Karpas-422 (cell line): ENCODE data around the gene CYP1A1. TPM values are rescaled to one million over a fixed set of nuclear protein-coding genes. Genes with fewer than 3 reads are reported as not detected.
A peak's percentile ranks its signal among the peaks of the same experiment; 100 is the strongest.
"Not testable (repeated sequence)": the region's sequence is repeated elsewhere in the genome, so short reads cannot be mapped to it uniquely, and the experiment has no call there.

ENCODE experiments used
- DNase-seq: peaks from one replicate; pipeline ENCODE4 v3.0.0-alpha.2; 2015
- H2AFZ ChIP-seq: fragments of 200-600 bp; sonication (generic); 2 replicates; pipeline ENCODE4 v1.6.1; 2014; ENCODE audit warnings: antibody characterized with exemption, low read length, mixed read lengths
- H3K27ac ChIP-seq: fragments of 200-600 bp; sonication (generic); 2 replicates; pipeline ENCODE4 v1.5.1; 2014; ENCODE audit warnings: mild to moderate bottlenecking, low read length, moderate library complexity
- H3K27me3 ChIP-seq: fragments of 200-600 bp; sonication (generic); 2 replicates; pipeline ENCODE4 v1.6.1; 2014; ENCODE audit warnings: low read length, mixed read lengths
- H3K36me3 ChIP-seq: fragments of 200-600 bp; sonication (generic); 2 replicates; pipeline ENCODE4 v1.6.1; 2014; ENCODE audit warnings: low read length, mixed read lengths; ENCODE audit not compliant: insufficient read depth
- H3K4me1 ChIP-seq: fragments of 200-600 bp; sonication (generic); 2 replicates; pipeline ENCODE4 v1.6.1; 2014; ENCODE audit warnings: mild to moderate bottlenecking, low read length, mixed read lengths
- H3K4me2 ChIP-seq: fragments of 200-600 bp; sonication (generic); 2 replicates; pipeline ENCODE4 v1.6.1; 2014; ENCODE audit warnings: low read length, low read depth, mild to moderate bottlenecking; ENCODE audit not compliant: poor library complexity, severe bottlenecking
- H3K4me3 ChIP-seq: fragments of 200-600 bp; sonication (generic); 2 replicates; pipeline ENCODE4 v1.5.1; 2014; ENCODE audit warnings: mild to moderate bottlenecking, antibody characterized with exemption, low read length, mixed read lengths
- H3K79me2 ChIP-seq: fragments of 200-600 bp; sonication (generic); 2 replicates; pipeline ENCODE4 v1.6.1; 2014; ENCODE audit warnings: mild to moderate bottlenecking, low read length, mixed read lengths
- H3K9ac ChIP-seq: fragments of 200-600 bp; sonication (generic); 2 replicates; pipeline ENCODE4 v1.6.0; 2014; ENCODE audit warnings: low read length
- H3K9me2 ChIP-seq: fragments of 200-600 bp; sonication (generic), shearing (Covaris generic); replicated peaks from 2 replicates; pipeline ENCODE4 v1.6.0; 2014; ENCODE audit warnings: mild to moderate bottlenecking, low read length, moderate library complexity; ENCODE audit not compliant: insufficient read depth
- H3K9me3 ChIP-seq: fragments of 300-700, 200-600 bp; sonication (generic); 2 replicates; pipeline ENCODE4 v1.6.1; 2014; ENCODE audit warnings: low read length, mixed read lengths
- H4K20me1 ChIP-seq: fragments of 200-600 bp; sonication (generic); 2 replicates; pipeline ENCODE4 v1.6.1; 2014; ENCODE audit warnings: mild to moderate bottlenecking, antibody characterized with exemption, low read length, low read depth; ENCODE audit not compliant: insufficient read depth
- total RNA-seq: library from RNA; depleted of rRNA; stranded (reverse); fragments of >200 nt; shearing (Covaris generic); gene quantifications from 2 replicates; pipeline ENCODE4 v1.2.3, GENCODE V29; 2014; ENCODE audit warnings: low replicate concordance

The CYP1A1 gene
- total RNA-seq, 1 experiment from 2014 or later = not detected

DNA sequence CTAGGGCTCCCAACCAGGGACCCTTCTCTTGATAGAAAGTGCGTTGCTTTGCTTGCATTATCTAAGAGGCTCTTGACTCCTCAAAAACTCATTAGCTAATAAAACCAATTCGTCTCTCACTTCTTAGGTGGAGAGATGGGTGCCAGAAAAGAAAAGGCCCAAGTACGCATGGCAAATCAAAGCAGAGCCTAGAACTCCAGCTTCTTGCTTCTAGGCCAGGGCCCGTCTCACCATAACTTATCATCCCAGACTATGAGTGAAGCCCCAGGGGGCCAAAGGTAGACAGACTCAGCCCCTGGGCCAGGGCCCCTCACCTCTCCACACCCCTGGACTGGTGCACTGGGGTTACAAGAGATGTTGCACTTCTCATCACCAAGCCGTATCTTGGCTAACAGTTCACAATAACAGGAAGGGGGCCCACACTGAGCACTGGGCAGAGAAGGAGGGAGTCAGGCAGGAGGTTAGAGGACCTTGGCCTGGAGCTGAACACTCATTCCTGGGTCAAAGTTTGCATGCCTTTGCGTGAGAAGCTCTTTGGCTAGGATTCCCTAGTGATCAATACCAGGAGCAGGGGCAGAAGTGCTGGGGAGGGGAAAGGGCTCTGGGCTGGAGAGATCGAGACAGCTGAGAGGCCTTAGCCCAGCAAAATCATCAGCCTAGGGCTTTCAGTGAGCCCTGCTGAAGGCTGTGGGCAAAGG, 5.4 kb upstream of the CYP1A1 start:
- Histone ChIP-seq H2AFZ (no peak overlapping the region), H3K27ac (no peak overlapping the region), H3K27me3 (no peaks in the 10 kb centered on the region), H3K79me2 (no peaks in the 10 kb centered on the region), H3K4me3 (no peak overlapping the region), H3K36me3 (no peaks in the 10 kb centered on the region), H4K20me1 (no peaks in the 10 kb centered on the region), H3K4me2 (no peak overlapping the region), H3K9me3 (no peaks in the 10 kb centered on the region), H3K4me1 (no peaks in the 10 kb centered on the region), H3K9ac (no peak overlapping the region), H3K9me2 (no peaks in the 10 kb centered on the region)
- DNase-seq = no peak

DNA sequence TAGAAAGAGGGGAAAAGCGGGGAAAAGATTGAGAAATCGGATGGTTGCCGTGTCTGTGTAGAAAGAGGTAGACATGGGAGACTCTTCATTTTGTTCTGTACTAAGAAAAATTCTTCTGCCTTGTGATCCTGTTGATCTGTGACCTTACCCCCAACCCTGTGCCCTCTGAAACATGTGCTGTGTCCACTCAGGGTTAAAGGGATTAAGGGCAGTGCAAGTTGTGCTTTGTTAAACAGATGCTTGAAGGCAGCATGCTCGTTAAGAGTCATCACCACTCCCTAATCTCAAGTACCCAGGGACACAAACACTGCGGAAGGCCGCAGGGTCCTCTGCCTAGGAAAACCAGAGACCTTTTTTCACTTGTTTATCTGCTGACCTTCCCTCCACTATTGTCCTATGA, 4.0 kb upstream of the CYP1A1 start:
- H4K20me1 ChIP-seq, H3K9me2 ChIP-seq, H3K9ac ChIP-seq, DNase-seq, H2AFZ ChIP-seq, H3K36me3 ChIP-seq, H3K4me3 ChIP-seq, H3K9me3 ChIP-seq, H3K79me2 ChIP-seq, H3K27ac ChIP-seq, H3K4me2 ChIP-seq, H3K4me1 ChIP-seq, H3K27me3 ChIP-seq: not testable (repeated sequence)

DNA sequence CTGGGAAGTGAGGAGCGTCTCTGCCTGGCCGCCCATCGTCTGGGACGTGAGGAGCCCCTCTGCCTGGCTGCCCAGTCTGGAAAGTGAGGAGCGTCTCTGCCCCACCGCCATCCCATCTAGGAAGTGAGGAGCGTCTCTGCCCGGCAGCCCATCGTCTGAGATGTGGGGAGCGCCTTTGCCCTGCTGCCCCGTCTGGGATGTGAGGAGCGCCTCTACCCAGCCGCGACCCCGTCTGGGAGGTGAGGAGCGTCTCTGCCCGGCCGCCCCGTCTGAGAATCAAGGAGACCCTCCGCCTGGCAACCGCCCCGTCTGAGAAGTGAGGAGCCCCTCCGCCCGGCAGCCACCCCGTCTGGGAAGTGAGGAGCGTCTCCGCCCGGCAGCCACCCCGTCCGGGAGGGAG, 3.4 kb upstream of the CYP1A1 start:
- H3K9me2 ChIP-seq, DNase-seq, H3K9me3 ChIP-seq, H2AFZ ChIP-seq, H3K4me3 ChIP-seq, H3K4me1 ChIP-seq, H3K9ac ChIP-seq, H3K79me2 ChIP-seq, H3K36me3 ChIP-seq, H3K27me3 ChIP-seq, H3K27ac ChIP-seq, H4K20me1 ChIP-seq, H3K4me2 ChIP-seq: not testable (repeated sequence)

DNA sequence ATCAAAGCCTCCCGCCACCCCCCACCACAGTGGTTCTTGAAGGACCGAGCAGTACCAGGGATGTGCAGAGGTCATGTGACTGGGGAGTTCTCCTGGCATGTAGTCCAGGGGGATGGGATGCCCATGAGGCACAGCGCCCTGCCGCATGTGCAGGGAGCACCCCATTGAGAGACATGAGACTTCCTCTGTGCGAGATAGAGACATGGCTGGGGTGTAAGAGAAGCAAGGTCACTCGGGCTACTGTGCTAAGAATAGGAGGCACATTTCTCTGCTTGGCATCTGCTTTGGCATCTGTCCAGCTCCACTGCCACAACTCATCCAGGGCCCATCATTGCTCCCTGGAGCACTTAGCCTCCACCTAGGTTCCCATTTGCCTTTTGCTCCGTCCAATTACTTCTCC, 2.4 kb upstream of the CYP1A1 start:
- no peaks in the 10 kb centered on the region for H3K27me3 ChIP-seq
- H3K4me3 ChIP-seq = no peak overlapping the region
- no peaks in the 10 kb centered on the region for H3K36me3 ChIP-seq
- H3K4me1 ChIP-seq = no peaks in the 10 kb centered on the region
- H3K79me2 ChIP-seq = no peaks in the 10 kb centered on the region
- no peak overlapping the region for H3K9ac ChIP-seq
- no peak for DNase-seq
- no peak overlapping the region for H3K27ac ChIP-seq
- H4K20me1 ChIP-seq = no peaks in the 10 kb centered on the region; the same call in 1 of the 2 replicates
- no peaks in the 10 kb centered on the region for H3K9me3 ChIP-seq
- H3K9me2 ChIP-seq = no peaks in the 10 kb centered on the region
- no peak overlapping the region for H2AFZ ChIP-seq
- H3K4me2 ChIP-seq = no peak overlapping the region

DNA sequence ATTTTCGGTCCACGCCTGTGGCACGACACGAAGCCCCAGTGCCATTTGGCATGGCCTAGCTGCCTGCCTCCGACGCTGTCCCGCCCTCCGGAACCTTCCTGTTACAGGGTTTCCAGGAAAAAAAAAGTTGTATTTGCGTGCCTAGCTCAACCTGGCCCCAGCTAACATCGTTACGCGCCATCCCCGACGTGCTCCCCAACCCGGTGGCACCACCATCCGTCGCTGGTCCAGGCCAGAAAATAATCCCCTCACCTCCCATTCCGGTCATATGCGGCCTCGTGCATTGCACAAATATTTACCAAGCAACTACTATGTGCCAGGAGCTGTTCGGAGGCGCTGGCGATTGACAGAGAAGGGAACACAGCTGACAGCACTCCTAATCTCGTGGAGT, 1.4 kb upstream of the CYP1A1 start:
- DNase-seq = no peak
- H2AFZ ChIP-seq = no peak overlapping the region
- H3K9me2 ChIP-seq = no peaks in the 10 kb centered on the region
- H3K79me2 ChIP-seq = no peaks in the 10 kb centered on the region
- H3K9me3 ChIP-seq = no peaks in the 10 kb centered on the region
- H3K4me1 ChIP-seq = no peaks in the 10 kb centered on the region
- H4K20me1 ChIP-seq = no peaks in the 10 kb centered on the region; the same call in 1 of the 2 replicates
- no peaks in the 10 kb centered on the region for H3K27me3 ChIP-seq
- no peak overlapping the region for H3K4me3 ChIP-seq
- H3K36me3 ChIP-seq = no peaks in the 10 kb centered on the region
- no peak overlapping the region for H3K4me2 ChIP-seq
- H3K27ac ChIP-seq = no peak overlapping the region
- H3K9ac ChIP-seq = no peak overlapping the region

DNA sequence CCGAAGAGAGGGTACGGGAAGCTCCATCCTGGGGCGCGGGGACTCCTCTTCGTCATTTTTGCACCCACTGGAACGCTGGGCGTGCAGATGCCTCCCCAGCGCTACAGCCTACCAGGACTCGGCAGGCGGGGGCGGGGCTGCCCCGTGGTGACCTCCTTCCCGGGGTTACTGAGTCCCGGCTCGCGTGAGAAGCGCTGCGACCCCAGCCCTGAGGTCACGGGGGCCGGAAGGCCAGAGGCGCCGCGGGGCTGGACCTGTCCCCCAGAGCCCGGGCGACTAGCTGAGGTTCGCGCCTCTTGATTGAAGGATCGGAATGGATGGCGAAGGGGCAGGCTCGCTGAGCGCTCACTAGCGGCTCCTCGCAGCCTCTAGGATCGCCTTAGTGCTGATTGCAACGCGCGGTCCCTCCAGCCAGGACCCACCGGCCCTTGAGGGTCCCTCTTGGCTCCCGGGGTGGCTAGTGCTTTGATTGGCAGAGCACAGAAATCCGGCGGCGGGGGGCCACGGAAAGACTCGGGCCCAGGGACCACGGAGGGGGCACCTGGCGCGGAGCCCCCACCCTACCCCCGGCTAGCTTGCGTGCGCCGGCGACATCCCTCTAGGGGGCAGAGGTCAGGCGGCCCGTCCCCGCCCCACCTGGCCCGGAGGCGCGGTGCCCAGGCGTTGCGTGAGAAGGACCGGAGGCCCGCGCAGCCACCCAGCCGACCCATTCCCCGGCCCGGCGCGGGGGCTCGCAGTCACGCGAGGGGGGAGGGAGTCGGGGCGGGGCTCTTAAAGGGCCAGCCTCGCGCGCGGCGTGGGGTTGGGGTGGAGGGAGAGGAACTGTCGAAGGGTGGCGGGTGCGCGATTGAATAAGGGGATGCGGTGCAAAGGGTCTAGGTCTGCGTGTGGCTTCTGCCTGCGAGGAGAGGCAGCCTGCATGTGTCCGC, 781 bp upstream of the CYP1A1 start:
- no peak overlapping the region for H3K27ac ChIP-seq
- no peaks in the 10 kb centered on the region for H3K4me1 ChIP-seq
- no peaks in the 10 kb centered on the region for H3K36me3 ChIP-seq
- no peak for DNase-seq
- no peak overlapping the region for H2AFZ ChIP-seq
- no peaks in the 10 kb centered on the region for H3K9me3 ChIP-seq
- no peaks in the 10 kb centered on the region; the same call in 1 of the 2 replicates for H4K20me1 ChIP-seq
- no peaks in the 10 kb centered on the region for H3K79me2 ChIP-seq
- no peaks in the 10 kb centered on the region for H3K9me2 ChIP-seq
- no peak overlapping the region for H3K9ac ChIP-seq
- no peaks in the 10 kb centered on the region for H3K27me3 ChIP-seq
- no peak overlapping the region for H3K4me2 ChIP-seq
- H3K4me3 ChIP-seq = no peak overlapping the region

DNA sequence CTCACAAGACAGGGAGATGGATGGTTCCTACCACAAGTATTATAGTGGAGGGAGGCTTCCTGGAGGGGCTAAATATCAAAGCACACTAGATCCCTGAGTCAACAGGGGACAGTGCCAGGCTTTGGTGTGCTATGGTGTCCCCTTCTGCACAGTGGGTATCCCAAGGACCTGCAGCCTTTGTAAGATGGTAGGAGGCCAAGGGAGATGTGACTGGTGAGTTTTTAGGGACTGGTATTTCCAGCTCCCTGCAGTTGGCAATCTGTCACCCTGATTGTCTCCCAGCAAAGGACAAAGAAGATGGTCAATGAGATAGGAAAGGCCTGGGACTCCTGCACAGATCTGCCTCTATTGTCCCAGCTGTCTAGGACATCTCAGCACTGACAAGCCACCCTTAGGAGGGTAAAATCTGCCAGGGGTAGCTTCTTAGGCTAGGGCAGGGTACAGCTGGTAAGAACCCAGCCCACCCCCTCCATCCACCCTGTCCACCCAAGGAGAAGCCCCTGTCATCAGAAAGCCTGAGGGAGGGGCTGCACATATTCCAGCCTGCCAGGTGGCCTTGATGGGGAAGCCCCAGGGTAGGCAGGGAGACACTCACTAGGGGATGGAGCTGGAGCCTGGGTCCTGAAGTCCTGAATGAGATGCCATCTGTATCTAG, 631 bp downstream of the CYP1A1 start:
- H3K27me3 ChIP-seq = no peaks in the 10 kb centered on the region
- no peak overlapping the region for H3K4me2 ChIP-seq
- no peaks in the 10 kb centered on the region for H3K4me1 ChIP-seq
- no peaks in the 10 kb centered on the region for H3K9me3 ChIP-seq
- H3K27ac ChIP-seq = no peak overlapping the region
- H3K9ac ChIP-seq = no peak overlapping the region
- H3K9me2 ChIP-seq = no peaks in the 10 kb centered on the region
- DNase-seq = no peak
- no peaks in the 10 kb centered on the region; the same call in 1 of the 2 replicates for H4K20me1 ChIP-seq
- H3K4me3 ChIP-seq = no peak overlapping the region
- H2AFZ ChIP-seq = no peak overlapping the region
- no peaks in the 10 kb centered on the region for H3K79me2 ChIP-seq
- H3K36me3 ChIP-seq = no peaks in the 10 kb centered on the region

DNA sequence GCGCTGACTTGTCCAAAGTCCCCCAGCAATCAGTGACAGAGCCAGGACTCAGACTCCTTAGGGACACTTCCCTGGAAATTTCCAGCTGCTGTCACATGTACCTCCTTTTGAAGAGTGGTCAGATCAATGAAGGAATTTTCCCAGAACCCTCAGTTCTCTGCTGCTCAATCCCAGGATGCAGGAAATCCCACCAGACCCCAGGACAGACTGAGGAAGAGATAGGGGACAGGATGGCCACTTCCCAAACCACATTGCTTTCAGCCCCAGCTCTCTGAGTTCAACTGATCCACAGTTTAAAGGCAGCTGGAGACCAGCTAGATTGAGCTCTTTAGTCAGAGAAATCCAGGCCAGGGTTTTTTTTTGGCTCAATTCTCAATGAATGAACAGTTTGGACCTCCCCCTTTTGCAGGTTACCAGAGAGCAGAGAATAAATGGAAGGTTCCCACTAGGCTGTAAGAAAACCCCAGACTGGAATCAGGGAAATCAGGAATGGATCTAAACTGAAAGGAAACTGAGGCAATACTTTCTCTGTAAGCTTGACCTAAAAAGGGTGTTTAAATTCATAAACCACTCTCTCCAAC, 1.5 kb downstream of the CYP1A1 start:
- H3K9ac ChIP-seq = no peak overlapping the region
- no peaks in the 10 kb centered on the region; the same call in 1 of the 2 replicates for H4K20me1 ChIP-seq
- no peaks in the 10 kb centered on the region for H3K9me2 ChIP-seq
- no peaks in the 10 kb centered on the region for H3K79me2 ChIP-seq
- H3K27me3 ChIP-seq = no peaks in the 10 kb centered on the region
- H3K9me3 ChIP-seq = no peaks in the 10 kb centered on the region
- H2AFZ ChIP-seq = no peak overlapping the region
- peak; percentile 74 for DNase-seq
- no peak overlapping the region for H3K4me3 ChIP-seq
- H3K36me3 ChIP-seq = no peaks in the 10 kb centered on the region
- H3K4me2 ChIP-seq = no peak overlapping the region
- no peaks in the 10 kb centered on the region for H3K4me1 ChIP-seq
- H3K27ac ChIP-seq = no peak overlapping the region
